Kidney (tissue), 14 donors: ENCODE measurements around the gene CHMP1B. TPM values are rescaled to one million over a fixed set of nuclear protein-coding genes. Genes with fewer than 3 reads are reported as not detected.

Experiments used
- DNase-seq, 5 donors: peaks; one replicate each; pipeline ENCODE4 v3.0.0-alpha.2; 2013 to 2020
- FAIRE-seq: peaks from 2 replicates; lab custom pipeline; 2012; peaks lifted over from hg19 to GRCh38; lab: Jason Lieb, UNC
- H3K27ac ChIP-seq, 2 donors: one replicate each; pipeline ENCODE4 v1.7.0; 2013; ENCODE audit warnings: low read depth in 2 of 2, low read length in 2 of 2, inconsistent platforms in 1 of 2
- H3K27me3 ChIP-seq: one replicate; pipeline ENCODE4 v1.7.1; 2013; ENCODE audit warnings: low read length, inconsistent platforms; ENCODE audit not compliant: control insufficient read depth, insufficient read depth
- H3K36me3 ChIP-seq, 3 donors: one replicate each; pipeline versions ENCODE4 v1.7.0 to v1.7.1; 2013; ENCODE audit warnings: low read length in 3 of 3, control low read depth in 1 of 3, inconsistent platforms in 1 of 3; ENCODE audit not compliant: insufficient read depth in 3 of 3, control insufficient read depth in 2 of 3
- H3K4me1 ChIP-seq, 3 donors: one replicate each; pipeline versions ENCODE4 v1.7.0 to v1.7.1; 2013; ENCODE audit warnings: low read length in 3 of 3, inconsistent platforms in 1 of 3, low read depth in 1 of 3; ENCODE audit not compliant: control insufficient read depth in 2 of 3, insufficient read depth in 2 of 3
- H3K4me3 ChIP-seq, 3 donors: one replicate each; pipeline versions ENCODE4 v1.7.0 to v1.8.1; 2013; ENCODE audit warnings: low read length in 3 of 3, control low read depth in 1 of 3, inconsistent platforms in 1 of 3
- H3K9ac ChIP-seq, 3 donors: one replicate each; pipeline versions ENCODE4 v1.7.0 to v1.7.1; 2013; ENCODE audit warnings: low read length in 3 of 3, control low read depth in 1 of 3, inconsistent platforms in 1 of 3
- H3K9me3 ChIP-seq, 3 donors: one replicate each; pipeline versions ENCODE4 v1.7.0 to v1.7.1; 2013; ENCODE audit warnings: low read length in 3 of 3, control low read depth in 1 of 3, inconsistent platforms in 1 of 3; ENCODE audit not compliant: control insufficient read depth in 2 of 3, insufficient read depth in 1 of 3
- intact Hi-C: fragments of 100-400 bp; cut with DNase I; formaldehyde crosslinking; loops from one replicate; pipeline ENCODE4 v1.11.1; 2022
- polyA plus RNA-seq: library from polyadenylated mRNA; stranded (reverse); fragments of 350-450 nt; fragmentation: Illumina TruSeq; extraction: RNeasy Lipid Tissue Mini Kit (QIAGEN cat#74804); gene quantifications from one replicate; pipeline ENCODE4 v1.2.3, GENCODE V29; 2014; ENCODE audit warnings: low read depth, low replicate concordance; ENCODE audit not compliant: insufficient read depth
- total RNA-seq: library from RNA; stranded (reverse); fragmentation: NEBNext Ultra II Directional; extraction: Animal tissue kit (Norgen Biotek cat#: 25700); gene quantifications from one replicate; pipeline ENCODE4 v1.2.1, GENCODE V29; 2021
- TF ChIP-seq, protein P1 (sequence below): IDR thresholded peaks from 3 replicates; pipeline ENCODE4 v1.5.1; 2012; ENCODE audit warnings: mild to moderate bottlenecking, moderate library complexity, borderline replicate concordance; ENCODE audit not compliant: insufficient read depth; ENCODE audit errors: extremely low read depth
- donor health status: control.
- donor health status: control.
- donor health status: control.
- donor health status: control.
- donor health status: control.
- donor health status: DM: yes; HTN: yes; CAD: no.
- donor health status: Normal renal cell carcinoma (clear cell type).

The CHMP1B gene
- total and polyA plus RNA-seq, 2 donors from 2014 or later, result 34.5 to 47.4 TPM

DNA sequence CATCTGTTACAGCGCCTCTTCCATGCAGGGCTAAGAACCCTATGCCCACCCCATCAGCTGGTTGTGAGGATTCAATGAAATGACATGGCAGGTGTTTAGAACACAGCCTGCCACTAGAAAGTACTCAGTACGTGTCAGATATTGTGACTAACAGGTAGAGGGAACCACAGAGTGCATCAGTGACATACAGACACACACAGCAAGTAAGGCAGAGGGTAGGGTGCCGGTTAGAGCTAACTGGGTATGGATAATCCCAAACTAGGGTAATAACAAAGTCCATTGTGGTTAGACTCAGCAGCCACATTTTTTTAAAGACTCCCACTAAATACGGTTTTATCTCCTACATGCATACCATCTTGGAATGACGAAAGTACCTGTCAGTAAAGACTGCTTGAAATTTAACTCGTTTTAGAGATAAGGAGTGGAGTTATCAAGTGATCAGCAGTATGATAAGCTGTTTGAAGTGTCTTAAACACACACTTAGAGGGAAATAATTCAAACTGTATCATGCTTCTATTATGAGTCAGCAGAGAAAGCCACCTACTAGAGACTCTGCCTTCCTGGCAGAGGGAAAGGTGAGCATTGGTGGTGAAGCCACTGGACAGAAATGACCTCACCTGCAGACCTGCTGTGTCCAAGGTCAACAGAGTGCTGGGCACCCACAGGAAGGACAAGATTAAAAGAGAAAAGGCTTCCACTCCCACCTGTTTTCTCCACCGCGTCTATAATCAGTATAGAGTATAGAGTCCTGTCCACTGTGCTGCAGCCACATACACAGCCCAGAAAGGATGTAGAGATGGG lies 36.3 kb downstream of the CHMP1B start:
- TF ChIP-seq, protein P1, sequence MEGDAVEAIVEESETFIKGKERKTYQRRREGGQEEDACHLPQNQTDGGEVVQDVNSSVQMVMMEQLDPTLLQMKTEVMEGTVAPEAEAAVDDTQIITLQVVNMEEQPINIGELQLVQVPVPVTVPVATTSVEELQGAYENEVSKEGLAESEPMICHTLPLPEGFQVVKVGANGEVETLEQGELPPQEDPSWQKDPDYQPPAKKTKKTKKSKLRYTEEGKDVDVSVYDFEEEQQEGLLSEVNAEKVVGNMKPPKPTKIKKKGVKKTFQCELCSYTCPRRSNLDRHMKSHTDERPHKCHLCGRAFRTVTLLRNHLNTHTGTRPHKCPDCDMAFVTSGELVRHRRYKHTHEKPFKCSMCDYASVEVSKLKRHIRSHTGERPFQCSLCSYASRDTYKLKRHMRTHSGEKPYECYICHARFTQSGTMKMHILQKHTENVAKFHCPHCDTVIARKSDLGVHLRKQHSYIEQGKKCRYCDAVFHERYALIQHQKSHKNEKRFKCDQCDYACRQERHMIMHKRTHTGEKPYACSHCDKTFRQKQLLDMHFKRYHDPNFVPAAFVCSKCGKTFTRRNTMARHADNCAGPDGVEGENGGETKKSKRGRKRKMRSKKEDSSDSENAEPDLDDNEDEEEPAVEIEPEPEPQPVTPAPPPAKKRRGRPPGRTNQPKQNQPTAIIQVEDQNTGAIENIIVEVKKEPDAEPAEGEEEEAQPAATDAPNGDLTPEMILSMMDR, result no peak
- DNase-seq (no peak), FAIRE-seq (no peak)
- H3K9me3 ChIP-seq, result no peaks in the 10 kb centered on the region
- H3K27ac ChIP-seq, result no peak overlapping the region
- H3K4me3 ChIP-seq, result no peak overlapping the region
- H3K36me3 ChIP-seq, result peaks cover 0 to 29% (median 15%) of the 10 kb centered on the region in 3 donors
- H3K4me1 ChIP-seq, result peaks cover 0 to 5% (median 4%) of the 10 kb centered on the region in 3 donors
- H3K27me3 ChIP-seq, result no peaks in the 10 kb centered on the region
- intact Hi-C loops, result no loop called here
- no peak overlapping the region for H3K9ac ChIP-seq

DNA sequence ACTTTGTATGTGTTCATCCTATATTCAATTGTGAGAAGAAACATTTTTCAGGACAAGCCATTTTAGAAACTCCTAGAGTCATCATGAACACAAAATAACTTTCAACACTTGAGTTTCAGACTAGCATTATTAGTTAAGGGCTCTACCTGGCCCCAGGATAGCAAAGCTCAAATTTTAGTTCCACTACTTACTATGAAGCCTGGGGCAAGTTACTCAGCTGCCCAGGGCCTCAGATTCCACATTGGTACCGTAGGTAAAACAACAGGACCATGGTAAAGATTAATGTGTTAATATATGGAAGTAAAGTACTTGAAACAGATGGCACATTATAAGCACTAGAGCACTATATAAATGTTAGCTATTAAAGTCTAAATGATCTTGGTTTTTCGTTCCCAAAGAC lies 37.5 kb downstream of the CHMP1B start:
- no peak for FAIRE-seq
- H3K4me1 ChIP-seq, result peaks cover 0 to 5% (median 4%) of the 10 kb centered on the region in 3 donors

GRCh38 chr18:11889284-11889683 lies 38.1 kb downstream of the CHMP1B start:
- FAIRE-seq, result no peak
- Histone ChIP-seq H3K9me3 (no peaks in the 10 kb centered on the region), H3K27ac (no peak overlapping the region), H3K9ac (no peak overlapping the region), H3K4me1 (peaks cover 0 to 5% (median 4%) of the 10 kb centered on the region in 3 donors), H3K4me3 (no peak overlapping the region), H3K36me3 (peaks cover 0 to 29% (median 12%) of the 10 kb centered on the region in 3 donors), H3K27me3 (no peaks in the 10 kb centered on the region)
- intact Hi-C loops, result no loop called here
- DNase-seq, result no peak
- TF ChIP-seq, protein P1, result no peak

More for the DNA sequence above, 37.5 kb downstream of the CHMP1B start:
- Histone ChIP-seq H3K36me3 (peaks cover 0 to 29% (median 15%) of the 10 kb centered on the region in 3 donors), H3K27ac (no peak overlapping the region), H3K9me3 (no peaks in the 10 kb centered on the region), H3K9ac (no peak overlapping the region), H3K4me3 (no peak overlapping the region), H3K27me3 (no peaks in the 10 kb centered on the region)
- no peak for DNase-seq
- TF ChIP-seq, protein P1, result no peak
- intact Hi-C loops, result no loop called here
